Measurements from ENCODE around the gene DST.

DST gene

GRCh38 chr6:56430629-56431600, 211.8 kb downstream of the DST start:
- DNase-seq, result no peak

DNA sequence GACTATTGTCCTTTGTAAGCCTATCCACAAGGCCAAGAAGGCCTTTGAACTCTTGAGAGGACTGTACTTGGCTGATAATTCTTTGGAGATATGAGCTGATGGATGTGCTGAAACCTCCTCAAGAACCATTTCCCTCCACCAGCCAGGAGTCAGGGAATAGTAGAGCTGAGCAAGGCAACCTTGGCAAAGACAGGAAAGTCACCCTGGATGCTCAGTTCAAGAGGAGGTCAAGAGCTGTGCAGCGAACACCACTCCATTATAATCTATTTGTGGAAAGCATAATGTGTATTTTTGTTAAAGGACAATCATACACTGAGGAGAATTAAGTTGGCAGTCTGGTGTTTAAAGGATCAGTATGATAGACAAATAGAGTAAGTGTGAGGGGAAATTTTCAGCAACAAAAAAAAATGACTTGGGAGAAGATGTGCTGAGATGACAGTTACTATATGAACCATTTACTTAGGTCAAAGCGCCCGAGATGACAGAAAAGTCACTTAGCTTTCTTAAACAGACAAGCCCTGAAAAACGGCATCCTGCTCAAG, 218.1 kb downstream of the DST start:
- no peak for DNase-seq

- no peak for DNase-seq
Observed at GRCh38 chr6:56424064-56424463, 218.6 kb downstream of the DST start.

- no peak for DNase-seq
Observed at GRCh38 chr6:56420296-56420695, 222.4 kb downstream of the DST start.

- DNase-seq, result no peak
Observed at GRCh38 chr6:56419191-56419590, 223.5 kb downstream of the DST start.

DNA sequence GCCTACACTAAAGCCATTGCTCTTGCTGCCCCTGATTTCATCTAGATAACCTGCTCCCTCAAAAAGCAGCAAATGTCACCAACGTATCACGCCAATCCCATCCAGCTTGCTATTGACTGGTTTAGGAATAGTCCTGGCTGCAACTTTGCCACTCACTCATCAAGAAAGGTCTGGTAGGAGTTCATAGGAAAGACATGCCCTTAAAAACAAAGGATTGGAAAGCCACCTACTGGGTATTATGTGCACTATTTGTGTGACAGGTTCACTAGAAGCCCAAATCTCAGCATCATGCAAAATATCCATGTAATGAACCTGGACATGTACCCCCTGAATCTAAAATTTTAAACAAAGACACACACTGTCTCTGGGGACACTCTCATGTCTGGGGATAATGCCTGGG, 224.9 kb downstream of the DST start:
- no peak for DNase-seq

DNA sequence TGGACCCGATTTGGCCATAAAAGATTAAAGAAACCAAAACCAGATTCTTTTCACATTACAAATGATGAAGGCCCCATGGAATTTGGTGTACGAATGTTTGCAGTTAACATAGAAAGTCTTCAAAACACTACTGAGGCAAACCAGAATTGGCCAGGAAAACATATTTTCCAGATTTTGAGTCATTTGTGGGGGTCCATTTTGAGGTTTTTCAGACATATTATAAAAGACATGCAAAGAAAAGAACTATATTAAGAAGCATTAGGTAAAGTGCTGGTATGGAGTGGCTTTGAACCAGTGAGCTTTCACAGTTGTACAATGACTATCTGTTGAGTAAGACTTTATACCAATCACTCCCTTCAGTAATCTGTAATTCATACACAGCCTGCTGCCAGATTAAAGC, 226.4 kb downstream of the DST start:
- no peak for DNase-seq

GRCh38 chr6:56408976-56409375, 233.7 kb downstream of the DST start:
- DNase-seq, result no peak

Data from CD4-positive, alpha-beta T cell treated with Interleukin-21 for 1 hour (primary cell).